Measurements from ENCODE around the gene RGS8. TPM values are rescaled to one million over a fixed set of nuclear protein-coding genes. Genes with fewer than 3 reads are reported as not detected.
A peak's percentile ranks its signal among the peaks of the same experiment; 100 is the strongest.

RGS8 gene
- polyA plus RNA-seq, 3 donors, result not detected

DNA sequence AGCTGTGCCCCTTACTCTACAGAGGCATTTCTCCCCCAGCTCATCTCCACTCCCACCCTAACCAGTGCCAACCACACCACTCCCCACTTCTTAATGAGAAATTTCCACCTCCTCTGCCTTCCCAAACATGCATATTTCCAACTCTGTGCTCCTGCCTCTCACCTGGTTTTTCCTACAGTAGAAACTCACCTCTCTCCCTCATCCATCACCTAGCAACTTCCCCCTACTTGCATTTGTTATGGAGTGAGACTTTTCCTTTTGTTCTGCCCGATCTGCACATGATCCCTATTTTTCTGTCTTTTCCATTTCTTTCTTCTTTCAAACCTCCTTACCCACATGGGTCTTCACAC, 11.9 kb downstream of the RGS8 start:
- H2AFZ ChIP-seq (ENCODE audit: insufficient read depth, low read depth, low read length, poor library complexity, severe bottlenecking), result no peak overlapping the region
- no peak for TF ChIP-seq CTCF (IDR thresholded peaks at IDR 0.05)
- H3K27ac ChIP-seq (ENCODE audit: low read depth in 1 of 2, low read length in 2 of 2), result no peak overlapping the region
- DNase-seq, result no peak
- Mint-ChIP-seq H3K27me3 (ENCODE audit: low read depth in 3 of 3) (peaks cover 13 to 19% (median 15%) of the 10 kb centered on the region in 3 donors), H3K4me1 (peaks cover under 1% of the 10 kb centered on the region), H3K4me3 (no peak overlapping the region), H3K36me3 (no peaks in the 10 kb centered on the region), H3K9me3 (peaks cover 0 to 6% (median 0%) of the 10 kb centered on the region in 7 donors), H3K27ac (peak overlapping the region in 1 of 7 donors; percentile 31)
- H3K9me3 ChIP-seq (replicated peaks in 1 of 2; ENCODE audit: control insufficient read depth in 1 of 2, insufficient read depth in 1 of 2, low read length in 2 of 2), result no peaks in the 10 kb centered on the region
- intact Hi-C loops (cut with micrococcal nuclease), result no loop called here
- WGBS (ENCODE audit: insufficient coverage), result no CpG with 5 or more reads among the region's 1 CpG
- H3K9ac ChIP-seq (ENCODE audit: insufficient read depth, low read length, poor library complexity, severe bottlenecking), result no peak overlapping the region
- H4K20me1 ChIP-seq (ENCODE audit: insufficient read depth, low read length), result no peaks in the 10 kb centered on the region
- no peaks in the 10 kb centered on the region for H3K36me3 ChIP-seq (replicated peaks in 1 of 2; ENCODE audit: control insufficient read depth in 1 of 2, insufficient read depth in 2 of 2, low read length in 2 of 2)
- H3K4me3 ChIP-seq (replicated peaks in 1 of 3; ENCODE audit: low read depth in 2 of 3, low read length in 3 of 3), result no peak overlapping the region
- no peaks in the 10 kb centered on the region for H3K4me1 ChIP-seq (ENCODE audit: control insufficient read depth in 1 of 2, insufficient read depth in 2 of 2, low read length in 2 of 2)
- H3K4me2 ChIP-seq (replicated peaks; ENCODE audit: extremely low read depth, low read length, poor library complexity, severe bottlenecking), result no peak overlapping the region
- H3K79me2 ChIP-seq (ENCODE audit: insufficient read depth, low read length), result no peaks in the 10 kb centered on the region
- H3K27me3 ChIP-seq (ENCODE audit: control insufficient read depth in 2 of 2, insufficient read depth in 2 of 2, low read length in 2 of 2), result peaks cover 0 to 7% of the 10 kb centered on the region in 2 donors

GRCh38 chr1:182671750-182672486, 12.5 kb downstream of the RGS8 start:
- no peaks in the 10 kb centered on the region for H3K9me3 ChIP-seq (replicated peaks in 1 of 2; ENCODE audit: control insufficient read depth in 1 of 2, insufficient read depth in 1 of 2, low read length in 2 of 2)
- no peaks in the 10 kb centered on the region for H4K20me1 ChIP-seq (ENCODE audit: insufficient read depth, low read length)
- DNase-seq, result no peak
- no peak overlapping the region for H2AFZ ChIP-seq (ENCODE audit: insufficient read depth, low read depth, low read length, poor library complexity, severe bottlenecking)
- no peaks in the 10 kb centered on the region for H3K36me3 Mint-ChIP-seq
- H3K9ac ChIP-seq (ENCODE audit: insufficient read depth, low read length, poor library complexity, severe bottlenecking), result no peak overlapping the region
- no peak overlapping the region for H3K4me3 ChIP-seq (replicated peaks in 1 of 3; ENCODE audit: low read depth in 2 of 3, low read length in 3 of 3)
- TF ChIP-seq CTCF (IDR thresholded peaks at IDR 0.05), result no peak
- intact Hi-C loops (cut with micrococcal nuclease), result no loop called here
- no peaks in the 10 kb centered on the region for H3K79me2 ChIP-seq (ENCODE audit: insufficient read depth, low read length)
- H3K4me1 Mint-ChIP-seq, result no peaks in the 10 kb centered on the region
- H3K36me3 ChIP-seq (replicated peaks in 1 of 2; ENCODE audit: control insufficient read depth in 1 of 2, insufficient read depth in 2 of 2, low read length in 2 of 2), result no peaks in the 10 kb centered on the region
- no peak overlapping the region for H3K27ac ChIP-seq (ENCODE audit: low read depth in 1 of 2, low read length in 2 of 2)
- no peak overlapping the region for H3K4me3 Mint-ChIP-seq
- H3K27me3 ChIP-seq (ENCODE audit: control insufficient read depth in 2 of 2, insufficient read depth in 2 of 2, low read length in 2 of 2), result peaks cover 0 to 7% of the 10 kb centered on the region in 2 donors
- H3K27me3 Mint-ChIP-seq (ENCODE audit: low read depth in 3 of 3), result peaks cover 13 to 19% (median 15%) of the 10 kb centered on the region in 3 donors
- H3K4me2 ChIP-seq (replicated peaks; ENCODE audit: extremely low read depth, low read length, poor library complexity, severe bottlenecking), result no peak overlapping the region
- H3K4me1 ChIP-seq (ENCODE audit: control insufficient read depth in 1 of 2, insufficient read depth in 2 of 2, low read length in 2 of 2), result no peaks in the 10 kb centered on the region
- 69% methylated on average over 7 of the region's 12 CpGs for WGBS (ENCODE audit: insufficient coverage)
- H3K27ac Mint-ChIP-seq, result peak overlapping the region in 1 of 7 donors; percentile 31
- peaks cover 0 to 6% (median 0%) of the 10 kb centered on the region in 7 donors for H3K9me3 Mint-ChIP-seq
